ENCODE data around the gene UBE2F. TPM values are rescaled to one million over a fixed set of nuclear protein-coding genes. Genes with fewer than 3 reads are reported as not detected.

UBE2F gene
- total RNA-seq, 1 donor, result 49.8 TPM

DNA sequence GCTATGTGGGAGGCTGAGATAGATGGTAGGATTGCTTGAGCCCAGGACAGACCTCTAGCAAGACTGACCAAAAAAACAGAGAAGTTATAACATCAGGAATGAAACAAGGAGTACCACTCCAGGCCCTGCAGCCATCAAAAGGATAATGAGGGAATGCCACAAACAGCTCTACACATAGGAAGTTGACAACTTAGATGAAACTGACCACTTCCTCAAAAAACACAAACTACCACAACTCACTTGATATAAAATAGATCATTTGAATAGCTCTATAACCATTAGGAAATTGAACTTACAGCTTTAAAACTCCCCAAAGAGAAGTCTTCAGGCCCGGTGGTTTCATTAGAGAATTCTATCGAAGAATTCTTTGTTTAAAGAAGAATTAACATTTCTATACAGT lies 120.4 kb downstream of the UBE2F start:
- H3K4me3 ChIP-seq (ENCODE audit: low read depth, low read length), result no peak overlapping the region
- TF ChIP-seq, protein P1, sequence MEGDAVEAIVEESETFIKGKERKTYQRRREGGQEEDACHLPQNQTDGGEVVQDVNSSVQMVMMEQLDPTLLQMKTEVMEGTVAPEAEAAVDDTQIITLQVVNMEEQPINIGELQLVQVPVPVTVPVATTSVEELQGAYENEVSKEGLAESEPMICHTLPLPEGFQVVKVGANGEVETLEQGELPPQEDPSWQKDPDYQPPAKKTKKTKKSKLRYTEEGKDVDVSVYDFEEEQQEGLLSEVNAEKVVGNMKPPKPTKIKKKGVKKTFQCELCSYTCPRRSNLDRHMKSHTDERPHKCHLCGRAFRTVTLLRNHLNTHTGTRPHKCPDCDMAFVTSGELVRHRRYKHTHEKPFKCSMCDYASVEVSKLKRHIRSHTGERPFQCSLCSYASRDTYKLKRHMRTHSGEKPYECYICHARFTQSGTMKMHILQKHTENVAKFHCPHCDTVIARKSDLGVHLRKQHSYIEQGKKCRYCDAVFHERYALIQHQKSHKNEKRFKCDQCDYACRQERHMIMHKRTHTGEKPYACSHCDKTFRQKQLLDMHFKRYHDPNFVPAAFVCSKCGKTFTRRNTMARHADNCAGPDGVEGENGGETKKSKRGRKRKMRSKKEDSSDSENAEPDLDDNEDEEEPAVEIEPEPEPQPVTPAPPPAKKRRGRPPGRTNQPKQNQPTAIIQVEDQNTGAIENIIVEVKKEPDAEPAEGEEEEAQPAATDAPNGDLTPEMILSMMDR (IDR thresholded peaks at IDR 0.05; ENCODE audit: insufficient read depth, low read length), result no peak
- DNase-seq (ENCODE audit: low read depth), result no peak

DNA sequence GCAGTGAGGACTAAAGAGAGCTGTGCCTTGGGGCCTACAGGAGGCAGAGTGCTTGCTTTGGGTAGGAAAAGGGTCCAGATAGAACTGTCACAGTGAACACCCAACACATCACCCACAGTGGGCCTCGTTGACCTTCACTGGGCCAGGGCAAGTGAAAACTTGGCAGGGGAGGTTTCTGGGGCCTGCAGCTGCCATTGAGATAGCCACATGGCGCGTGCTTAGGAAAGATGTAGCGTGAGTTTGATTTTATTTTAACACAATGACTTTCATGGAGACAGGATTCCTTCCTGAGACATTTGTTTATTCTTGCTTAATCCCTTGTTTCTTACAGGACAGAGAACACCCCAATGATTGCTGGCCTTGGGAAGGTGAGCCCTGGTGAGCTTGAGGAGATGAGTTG lies 124.1 kb downstream of the UBE2F start:
- H3K4me3 ChIP-seq (ENCODE audit: low read depth, low read length), result no peak overlapping the region
- TF ChIP-seq, protein P1 (IDR thresholded peaks at IDR 0.05; ENCODE audit: insufficient read depth, low read length), result no peak
- DNase-seq (ENCODE audit: low read depth), result no peak

DNA sequence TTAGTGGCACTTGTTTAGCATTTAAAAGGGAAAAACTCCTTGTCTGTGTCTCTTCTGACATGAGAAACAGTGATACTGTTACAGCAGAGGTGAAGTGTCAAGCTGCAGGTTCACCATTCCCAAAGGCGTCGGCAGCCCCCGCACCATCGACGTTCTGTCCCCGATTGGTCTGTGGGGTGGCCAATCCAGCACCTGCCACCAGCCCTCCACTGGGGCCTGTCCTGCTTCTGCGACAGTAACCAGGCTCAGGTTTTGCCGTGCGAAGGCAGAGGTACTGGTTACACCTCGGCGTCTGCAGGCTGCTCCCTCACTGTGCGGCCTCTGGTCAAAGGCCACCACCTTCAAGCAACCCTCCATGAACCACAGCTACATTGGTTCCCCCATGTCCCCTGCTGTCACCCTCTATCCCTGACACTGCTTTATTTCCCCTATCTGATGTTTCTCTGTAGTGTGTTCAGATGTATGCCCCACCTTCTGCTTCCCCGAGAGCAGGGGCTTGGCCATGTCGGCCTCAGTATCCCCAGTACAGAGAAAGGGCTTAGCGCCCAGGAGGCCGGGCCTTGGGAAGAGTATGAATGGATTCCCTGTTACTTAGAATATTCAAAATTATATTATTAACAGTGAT lies 124.7 kb downstream of the UBE2F start:
- no peak for DNase-seq (ENCODE audit: low read depth)
- H3K4me3 ChIP-seq (ENCODE audit: low read depth, low read length), result no peak overlapping the region
- TF ChIP-seq, protein P1 (IDR thresholded peaks at IDR 0.05; ENCODE audit: insufficient read depth, low read length), result no peak

Small RNAs within 50 kb of the gene (small RNA-seq; reads per million reads assigned to genes)
- gene RNU6-1333P, result not detected

Other genes starting within 250 kb of the UBE2F start
- gene RBM44, start 168.2 kb upstream of the UBE2F start, total RNA-seq (ENCODE audit: low replicate concordance), result 0.27 and 0.65 TPM in 2 replicates
- 3.1 and 3.4 TPM in 2 replicates for gene RAMP1, start 107.4 kb upstream of the UBE2F start, total RNA-seq (ENCODE audit: low replicate concordance)
- gene SCLY, start 94.0 kb downstream of the UBE2F start, total RNA-seq (ENCODE audit: low replicate concordance), result 2.6 and 13.0 TPM in 2 replicates
- 1.4 and 2.4 TPM in 2 replicates for gene ESPNL, start 133.3 kb downstream of the UBE2F start, total RNA-seq (ENCODE audit: low replicate concordance)
- gene KLHL30, start 171.7 kb downstream of the UBE2F start, total RNA-seq (ENCODE audit: low replicate concordance), result 0.09 and 0.33 TPM in 2 replicates
- 2.8 and 3.4 TPM in 2 replicates for gene ERFE, start 192.0 kb downstream of the UBE2F start, total RNA-seq (ENCODE audit: low replicate concordance)
- gene ILKAP, start 236.7 kb downstream of the UBE2F start, total RNA-seq (ENCODE audit: low replicate concordance), result 18.6 and 19.0 TPM in 2 replicates